Daoy (cell line): ENCODE data around the gene NMNAT2. TPM values are rescaled to one million over a fixed set of nuclear protein-coding genes. Genes with fewer than 3 reads are reported as not detected.

Experiments used
- DNase-seq: peaks from one replicate; pipeline ENCODE4 v3.0.0-alpha.2; 2015; ENCODE audit warnings: low read depth
- total RNA-seq: library from RNA; depleted of rRNA; stranded (reverse); fragments of >200 nt; shearing (Covaris generic); gene quantifications from 2 replicates; pipeline ENCODE4 v1.2.3, GENCODE V29; 2014

NMNAT2 gene
- total RNA-seq, 1 experiment from 2014 or later: 3.0 TPM

DNA sequence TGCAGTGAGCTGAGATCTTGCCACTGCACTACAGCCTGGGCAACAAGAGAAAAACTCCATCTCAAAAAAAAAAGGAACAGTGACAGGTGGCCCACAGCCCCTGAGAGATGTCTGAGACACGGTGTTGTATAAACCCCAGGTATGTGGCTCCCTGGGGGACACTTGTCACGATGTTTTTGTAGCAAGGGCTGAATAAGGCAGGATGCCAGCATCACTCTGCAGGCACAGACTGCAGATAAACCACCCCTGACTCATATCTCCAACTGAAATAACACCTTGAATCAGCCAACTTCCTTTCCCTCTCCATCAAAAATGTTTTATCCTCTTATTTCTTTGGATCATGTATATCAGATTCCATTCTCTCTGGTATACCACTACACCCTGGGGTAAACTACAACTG is 52.5 kb downstream of the NMNAT2 start:
- DNase-seq: peak; percentile 60

DNA sequence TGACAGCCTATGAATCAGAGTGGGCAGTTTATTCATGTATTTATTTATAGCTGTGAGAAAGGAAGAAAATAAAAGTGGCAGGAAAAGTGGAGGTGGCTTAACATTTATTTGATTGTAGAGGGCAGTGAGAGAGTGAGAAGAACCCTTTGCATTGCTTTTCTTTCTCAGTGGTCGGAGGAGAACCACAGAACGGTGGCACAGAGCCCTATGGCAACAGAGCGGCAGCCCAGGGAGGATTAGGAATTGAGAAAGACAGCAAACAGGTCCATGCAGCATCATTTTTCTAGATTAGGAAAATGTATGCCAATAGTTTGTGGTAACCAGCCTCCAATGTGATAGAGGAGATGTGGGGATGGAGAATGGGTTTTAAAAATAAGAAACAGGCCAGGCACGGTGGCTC is 53.1 kb downstream of the NMNAT2 start:
- no peak for DNase-seq

DNA sequence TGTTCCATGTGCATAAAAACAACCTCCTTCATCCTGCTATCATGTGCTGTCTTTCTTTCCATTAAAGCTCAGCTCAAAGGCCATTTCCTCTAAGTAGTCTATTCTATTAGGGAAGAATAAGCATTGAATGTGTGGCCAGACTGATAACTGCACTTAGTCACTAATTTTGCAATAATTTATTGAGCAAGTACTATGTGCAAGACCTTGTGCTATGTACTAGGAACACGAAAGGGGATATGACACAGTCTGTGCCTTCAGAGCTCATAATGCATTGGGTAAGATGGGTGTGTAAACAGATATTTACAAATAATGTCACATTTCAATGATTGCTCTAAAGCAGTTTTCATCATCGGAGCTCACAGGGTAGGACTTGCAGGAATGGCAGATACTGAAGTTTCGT is 54.2 kb downstream of the NMNAT2 start:
- no peak for DNase-seq

DNA sequence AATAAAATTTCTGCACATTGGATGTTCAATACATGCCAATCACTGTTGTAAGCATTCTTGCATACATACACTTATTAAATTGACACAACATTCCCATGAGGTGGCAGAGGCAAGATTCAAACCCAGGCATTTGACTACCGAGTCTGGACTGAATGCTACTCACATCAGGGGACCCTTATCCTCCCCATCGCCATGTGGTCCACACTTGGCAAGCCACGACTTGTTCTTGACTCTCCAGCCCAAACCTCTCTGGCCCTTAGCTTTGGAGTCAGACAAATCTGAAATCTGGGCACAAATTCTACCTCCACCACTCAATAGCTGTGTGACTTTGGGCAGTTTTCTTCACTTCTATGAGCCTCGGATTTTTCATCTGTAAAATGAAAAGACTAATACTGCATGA is 57.1 kb downstream of the NMNAT2 start:
- no peak for DNase-seq

DNA sequence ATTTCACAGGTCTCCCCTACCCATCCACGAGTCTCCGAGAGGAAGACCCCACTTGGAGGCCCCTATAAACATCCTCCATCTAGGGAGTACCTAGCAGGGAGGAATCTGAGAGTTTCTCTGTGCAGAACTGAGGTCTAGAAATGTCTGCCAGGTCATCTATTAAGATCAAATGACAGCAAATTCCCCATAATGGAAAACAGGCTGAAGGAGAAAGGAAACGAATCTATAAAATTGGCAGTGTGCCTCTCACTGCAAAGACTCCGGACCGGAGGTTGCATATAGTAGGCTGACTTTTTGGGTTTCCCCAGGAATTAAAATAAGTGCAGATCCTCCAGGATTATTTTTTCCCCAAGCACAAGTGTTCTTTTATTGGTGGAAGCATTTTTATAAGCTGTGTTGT is 57.7 kb downstream of the NMNAT2 start:
- no peak for DNase-seq

DNA sequence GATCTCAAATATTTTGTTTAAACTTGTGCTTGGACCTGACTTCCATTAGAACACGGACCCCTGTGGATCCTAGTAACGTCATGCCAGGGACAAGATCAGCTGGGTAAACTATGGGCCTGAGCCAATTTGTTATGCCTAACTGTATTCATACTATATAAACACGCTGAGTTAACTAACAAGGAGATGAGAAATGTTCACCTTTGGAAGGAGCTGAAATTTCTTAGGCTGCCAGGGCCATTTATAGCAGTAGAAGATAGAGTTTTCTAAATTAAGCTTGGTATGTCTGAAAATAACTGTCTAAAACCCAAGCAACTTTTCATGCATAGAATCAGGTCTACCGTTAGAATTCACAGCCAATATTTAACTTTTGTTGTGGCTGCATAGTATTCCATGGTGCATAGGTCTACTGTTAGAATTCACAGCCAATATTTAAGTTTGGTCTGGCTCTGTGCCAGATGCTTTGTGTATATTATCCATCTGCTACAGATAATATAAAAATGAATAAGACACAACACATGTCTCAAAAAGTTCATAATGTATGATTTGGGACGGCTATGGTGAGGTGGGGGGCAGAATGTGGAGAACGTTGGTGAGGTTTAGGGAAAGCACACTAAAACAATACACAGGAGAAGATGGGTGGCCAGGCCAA is 61.5 kb downstream of the NMNAT2 start:
- DNase-seq: no peak

DNA sequence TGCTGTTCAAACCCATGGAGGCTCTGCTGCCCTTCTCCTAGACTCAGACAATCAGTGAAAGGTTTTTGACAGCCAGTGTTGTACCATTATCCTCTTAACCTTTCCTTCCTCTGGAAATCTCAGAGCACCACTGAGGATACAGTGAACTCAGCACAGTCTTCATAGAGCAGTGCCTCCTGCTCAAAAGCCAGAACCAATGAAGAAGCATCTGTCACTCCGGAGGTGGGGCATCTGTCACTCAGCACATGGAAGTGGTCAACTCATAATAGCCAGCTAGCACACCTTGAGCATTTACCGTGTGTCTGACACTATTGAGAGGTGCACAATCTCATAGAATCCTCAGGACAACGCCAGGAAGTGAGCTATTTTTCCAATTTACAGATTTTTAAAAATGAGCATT is 62.4 kb downstream of the NMNAT2 start:
- DNase-seq: no peak

DNA sequence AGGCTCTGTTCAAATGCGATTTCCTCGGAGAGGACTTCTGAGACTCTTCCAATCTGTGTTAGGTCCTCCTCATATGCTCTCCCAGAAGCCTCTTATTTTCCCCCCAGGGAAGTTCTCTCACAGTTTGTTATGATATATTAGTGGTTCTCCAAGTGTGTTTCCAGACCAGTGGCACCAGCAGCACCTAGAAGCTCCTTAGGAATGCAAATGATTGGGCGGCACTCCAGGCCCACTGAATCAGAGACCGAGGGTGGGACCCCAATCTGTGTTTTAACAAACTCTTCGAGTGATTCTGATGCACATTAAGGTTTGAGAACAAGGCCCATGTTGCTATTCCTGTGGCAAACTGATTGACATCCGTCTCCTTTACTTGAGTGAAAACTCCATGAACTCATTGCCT is 63.0 kb downstream of the NMNAT2 start:
- no peak for DNase-seq

DNA sequence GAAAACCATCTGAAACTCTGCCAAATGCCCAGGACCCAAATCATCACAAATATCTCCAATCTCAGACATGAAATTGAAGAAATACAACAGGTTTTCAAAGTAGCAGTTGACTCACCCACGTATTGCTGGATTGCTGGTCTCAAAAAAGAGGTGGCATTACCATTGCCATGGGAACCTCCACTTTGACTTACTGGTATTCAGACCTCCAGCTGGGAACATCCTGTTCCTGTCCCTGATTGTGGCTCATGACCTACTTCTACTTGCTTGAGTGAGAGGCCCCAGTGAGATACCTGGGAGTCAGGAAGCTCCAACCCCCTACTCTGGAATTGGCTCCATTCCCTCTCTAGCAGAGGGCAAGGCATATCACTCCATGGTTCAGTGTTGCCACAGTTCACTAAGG is 64.6 kb downstream of the NMNAT2 start:
- DNase-seq: peak; percentile 71

DNA sequence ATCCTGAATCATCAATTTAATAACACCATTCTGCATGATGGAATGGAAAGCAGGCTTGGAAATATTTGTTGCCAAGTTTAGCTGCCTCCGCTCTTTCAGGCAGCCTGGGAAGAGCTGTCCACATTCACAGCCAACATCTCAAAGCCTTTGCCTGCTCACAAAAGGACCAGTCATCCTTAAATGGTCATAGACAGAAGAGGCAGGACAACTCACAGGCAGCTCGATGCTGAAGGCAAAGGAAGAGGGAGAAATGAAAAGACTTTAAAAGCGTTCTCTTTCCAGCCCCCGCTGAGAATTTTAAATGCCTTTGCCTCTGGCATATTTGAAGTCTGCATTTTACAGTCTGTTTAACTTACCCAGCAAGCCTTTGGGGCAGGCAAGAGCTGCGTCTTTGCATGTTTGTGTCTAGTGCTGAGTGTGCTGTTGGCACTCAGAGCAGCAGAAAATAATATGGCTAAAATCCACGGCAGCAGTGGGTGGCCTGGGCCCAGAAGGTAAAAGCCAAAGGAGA is 68.9 kb downstream of the NMNAT2 start:
- no peak for DNase-seq

DNA sequence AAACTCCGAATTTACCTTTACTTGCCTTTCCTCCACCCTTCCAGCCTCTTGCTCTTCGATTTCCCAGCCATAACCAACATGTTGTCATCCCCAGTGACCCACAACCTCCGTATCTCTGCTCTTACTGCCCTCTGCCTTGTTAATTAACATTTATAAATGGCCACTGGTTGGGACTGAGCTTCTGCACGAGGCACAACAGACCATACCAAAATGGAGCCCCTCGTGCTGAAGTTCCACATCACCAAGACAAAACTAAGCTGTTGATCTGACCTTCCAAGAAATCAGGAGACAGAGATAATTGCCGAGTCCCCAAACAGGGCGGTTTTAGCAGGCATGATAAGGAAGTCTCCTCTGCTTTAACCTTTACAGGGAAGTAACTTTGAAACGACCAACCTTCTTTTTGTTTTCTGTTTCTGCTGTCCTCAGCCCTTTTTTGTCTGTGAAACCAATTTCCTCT is 71.9 kb downstream of the NMNAT2 start:
- DNase-seq: no peak

DNA sequence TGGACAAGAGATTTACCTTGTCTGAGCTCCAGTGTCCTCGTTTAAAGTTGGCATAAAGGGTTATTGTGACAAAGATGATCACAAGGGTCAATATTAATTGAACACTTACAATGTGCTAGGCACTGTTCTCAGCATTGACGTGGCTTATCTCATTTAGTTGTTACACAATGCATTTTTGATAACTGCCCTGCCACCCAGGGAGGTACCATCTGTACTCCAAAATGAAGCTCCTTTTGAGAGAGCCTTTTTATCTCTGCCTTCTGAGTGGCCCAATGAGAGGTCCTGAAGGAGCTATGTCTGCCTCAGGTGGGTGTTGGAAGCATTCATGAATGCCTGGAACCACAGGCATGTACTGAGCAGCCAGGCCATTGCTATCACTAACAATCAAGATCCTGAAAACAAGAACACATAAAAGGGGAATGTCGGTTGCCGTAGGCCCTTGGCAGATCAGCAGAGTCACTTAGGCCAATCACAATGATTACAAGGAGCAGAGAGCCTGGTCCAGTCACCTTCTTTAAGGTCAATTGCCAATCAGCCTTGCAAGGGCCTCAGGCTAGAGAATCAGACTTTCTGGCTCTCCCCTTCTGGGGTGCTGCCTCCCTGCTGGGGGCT is 78.5 kb downstream of the NMNAT2 start:
- DNase-seq: no peak

DNA sequence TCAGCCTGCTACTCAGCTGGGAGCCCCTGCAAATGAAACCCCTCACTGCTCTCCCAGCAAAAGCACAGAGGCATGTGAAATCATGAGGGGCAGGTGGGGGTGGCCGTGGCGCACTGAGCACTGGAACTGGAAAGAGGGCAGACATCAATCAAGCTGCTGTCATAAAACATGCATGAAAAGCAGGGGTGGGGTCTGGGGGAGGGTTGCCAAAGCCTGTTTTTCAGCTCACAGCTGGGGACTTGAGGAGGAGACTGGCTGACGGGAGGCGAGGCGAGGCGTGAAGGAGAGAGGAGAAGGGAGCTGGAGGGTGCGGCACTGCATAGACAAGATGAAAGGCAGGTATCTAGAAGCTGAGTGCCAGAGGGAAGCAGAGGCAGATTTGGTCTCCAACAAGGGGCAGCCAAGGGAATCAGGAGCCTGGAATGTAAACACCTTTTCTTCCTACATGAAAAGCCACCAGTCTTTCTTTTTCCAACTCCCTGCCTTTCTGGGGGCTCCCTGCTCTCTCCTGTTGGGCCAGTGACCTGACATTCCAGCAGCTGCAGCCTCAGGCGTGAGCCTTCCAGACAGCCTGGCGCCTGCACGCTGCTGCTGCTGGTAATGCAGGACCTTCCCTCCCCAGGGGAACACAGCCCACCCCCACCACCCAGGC is 87.0 kb downstream of the NMNAT2 start:
- no peak for DNase-seq

DNA sequence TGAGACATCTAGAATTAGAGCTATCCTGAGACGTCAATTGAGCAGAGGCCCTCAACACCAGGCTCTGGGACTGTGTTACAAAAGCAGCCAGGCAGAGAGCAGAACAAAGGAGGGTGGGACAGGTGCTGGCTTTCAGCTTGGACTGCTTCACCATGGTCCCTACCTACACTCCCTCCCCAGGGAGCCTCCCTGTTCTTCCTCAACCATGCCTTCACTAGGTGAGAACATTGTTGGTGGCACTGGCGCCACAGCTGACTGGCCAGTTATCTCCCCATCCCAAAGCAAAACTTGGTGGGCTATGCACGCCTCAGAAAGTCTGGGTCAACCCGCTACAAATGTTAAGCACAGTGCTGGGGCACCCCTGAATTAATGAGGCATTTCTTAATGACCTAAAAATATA is 87.8 kb downstream of the NMNAT2 start:
- no peak for DNase-seq

DNA sequence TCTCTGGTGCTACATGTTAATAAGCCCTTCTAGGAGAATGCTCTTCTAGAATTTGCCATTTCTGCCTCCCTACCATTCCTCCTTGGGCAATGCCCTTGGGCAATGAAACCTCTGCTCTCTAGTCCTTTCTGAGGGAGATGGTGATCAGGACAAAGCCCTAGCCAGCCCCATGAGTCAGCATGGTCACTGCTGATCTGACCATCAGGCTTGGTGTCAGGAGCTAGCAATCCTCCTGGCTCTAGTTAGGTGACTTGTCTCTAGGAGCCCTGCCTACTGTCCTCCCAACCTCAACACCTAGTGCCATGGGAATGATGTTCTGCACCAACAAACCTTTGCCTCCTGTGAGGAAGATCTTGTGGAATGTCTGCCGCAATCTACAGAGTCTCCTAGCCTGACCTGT is 89.8 kb downstream of the NMNAT2 start:
- no peak for DNase-seq

DNA sequence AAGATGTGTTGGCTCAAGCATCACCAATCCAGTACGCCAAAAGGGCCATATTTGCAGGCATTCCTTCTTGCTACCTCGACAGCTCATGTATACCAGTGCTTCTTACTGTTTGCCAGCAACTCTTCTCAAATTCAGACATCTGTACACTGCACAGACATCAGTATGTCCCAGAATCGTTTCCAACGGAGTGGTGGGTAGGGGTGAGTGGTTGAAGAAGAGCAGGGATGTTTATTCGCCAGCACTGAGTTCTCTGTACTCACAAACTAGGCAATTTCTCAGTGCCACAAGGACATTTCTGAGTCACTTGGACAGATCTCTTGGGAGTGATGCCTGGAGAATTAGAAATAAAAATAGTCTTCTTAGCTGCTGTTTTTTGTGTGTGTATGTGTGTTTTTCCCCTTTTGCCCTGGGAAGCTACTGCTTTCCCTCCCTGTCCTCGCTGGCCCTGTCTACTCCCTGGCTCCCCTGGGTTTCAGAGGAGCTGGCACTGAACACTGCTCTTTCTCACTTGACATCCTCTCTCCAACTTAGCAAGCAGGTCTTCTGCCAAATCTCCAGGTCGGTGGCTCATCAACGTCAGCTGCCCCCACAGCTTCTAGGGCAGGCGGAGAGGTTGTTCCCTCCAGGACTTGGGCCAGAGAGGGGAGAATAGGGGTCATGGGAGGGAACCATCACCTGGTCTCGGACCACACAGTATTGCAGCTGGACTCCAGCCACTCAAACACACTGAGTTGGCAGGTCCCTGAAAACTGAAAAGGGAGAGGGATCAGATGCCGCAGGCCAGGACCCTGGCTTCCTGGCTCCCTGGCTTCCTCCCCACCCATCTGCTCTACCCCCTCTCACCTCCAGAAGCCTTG is 90.5 kb downstream of the NMNAT2 start:
- no peak for DNase-seq

DNA sequence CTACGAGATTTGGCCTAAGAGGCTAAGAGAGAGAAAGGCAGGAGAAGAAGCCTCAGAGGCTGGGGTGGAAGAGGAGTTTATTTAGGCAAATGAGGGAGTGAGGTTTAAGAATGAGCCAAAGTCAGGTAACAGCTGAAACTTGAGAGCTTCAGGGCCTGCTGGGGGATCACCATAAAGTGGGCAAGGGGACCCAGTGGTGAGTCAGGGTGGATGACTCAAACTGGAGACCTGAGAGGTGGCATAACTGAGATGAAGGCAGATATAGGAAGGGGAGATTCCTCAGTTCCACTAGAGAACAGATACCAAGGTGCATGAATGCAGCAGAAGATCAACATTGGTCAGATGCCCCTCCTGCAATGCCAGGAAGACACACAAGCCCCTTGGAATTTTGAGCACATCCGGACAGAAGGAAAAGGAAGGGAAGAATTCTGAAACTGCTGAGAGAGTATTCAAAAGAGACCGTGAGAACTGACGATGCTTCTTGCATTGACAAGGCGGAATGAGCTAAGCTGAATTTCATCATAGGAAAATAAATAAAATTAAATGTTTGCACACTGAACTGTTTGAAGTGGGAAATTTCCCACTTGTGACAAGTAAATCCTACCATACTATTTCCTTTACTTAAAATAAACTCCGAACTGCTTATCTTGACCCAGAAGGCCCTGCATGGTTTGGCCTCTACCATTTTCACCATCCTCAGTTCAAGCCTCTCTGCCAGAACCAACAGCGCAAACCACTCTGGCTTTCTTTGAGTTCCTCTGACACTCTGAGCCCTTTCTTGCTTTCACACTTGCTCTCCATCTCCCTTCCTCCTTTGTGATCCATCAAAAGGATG is 94.1 kb downstream of the NMNAT2 start:
- peak; percentile 48 for DNase-seq

DNA sequence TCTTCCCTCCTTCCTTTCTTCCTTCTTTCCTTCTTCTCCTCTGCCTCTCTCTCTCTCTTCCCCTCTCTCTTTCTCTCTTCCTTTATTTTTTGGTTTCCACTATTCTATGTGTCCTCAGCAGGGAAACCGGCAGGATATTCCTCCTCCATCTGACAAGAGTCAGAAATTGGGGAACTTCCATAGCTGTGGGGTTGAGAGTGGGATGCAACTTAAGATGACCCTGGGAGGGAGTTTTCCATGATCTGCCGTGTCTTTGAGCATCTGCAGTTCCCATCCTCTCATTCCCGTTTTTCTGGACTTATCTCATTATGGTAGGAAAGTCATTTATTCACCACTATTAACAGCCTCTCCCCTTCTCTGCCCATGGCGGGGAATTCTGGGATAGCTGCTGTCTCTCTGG is 98.6 kb downstream of the NMNAT2 start:
- no peak for DNase-seq

DNA sequence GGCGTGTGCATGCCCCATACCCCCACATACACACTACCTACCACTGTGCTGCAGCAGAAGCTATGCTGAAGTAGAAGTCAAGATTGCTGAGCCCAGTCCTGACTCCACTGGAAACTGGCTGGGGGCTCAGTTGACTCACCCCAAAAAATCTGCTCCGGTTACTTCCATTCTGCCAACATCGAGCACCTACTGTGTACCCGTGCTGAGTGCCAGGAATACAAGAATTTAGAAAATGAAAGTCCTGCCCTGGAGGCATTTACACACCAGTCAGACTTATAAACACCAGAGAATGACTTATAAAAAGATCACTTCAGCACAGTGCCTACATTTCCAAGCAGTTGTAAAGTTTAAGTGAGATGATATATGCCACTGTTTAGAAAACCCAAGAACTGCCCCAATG is 99.1 kb downstream of the NMNAT2 start:
- no peak for DNase-seq

DNA sequence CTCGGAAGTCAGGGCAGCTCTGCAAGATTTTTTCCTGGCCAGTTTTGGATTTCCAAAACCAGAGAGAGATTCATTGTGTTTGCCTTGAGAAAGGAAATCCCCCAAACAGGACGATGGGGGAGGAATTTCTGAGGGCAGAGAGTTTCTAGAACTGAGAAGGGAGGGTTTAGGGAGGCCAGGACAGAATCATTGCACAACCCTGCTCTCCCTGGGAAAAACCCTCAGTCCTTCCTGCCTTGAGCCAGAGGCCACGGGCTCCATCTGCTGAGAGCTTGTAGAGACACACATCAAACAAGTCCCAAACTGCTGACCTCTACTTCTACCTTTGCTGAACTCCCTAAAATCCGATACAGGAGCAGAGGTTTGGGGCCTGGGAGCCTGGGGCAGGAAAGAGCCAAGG is 99.7 kb downstream of the NMNAT2 start:
- peak; percentile 85 for DNase-seq
